Measurements from ENCODE around the gene XYLT1.

XYLT1 gene

GRCh38 chr16:17276010-17276530 is 194.7 kb downstream of the XYLT1 start:
- DNase-seq, result no peak

- peak; percentile 37 for DNase-seq
Measured at GRCh38 chr16:17275076-17276009, 195.4 kb downstream of the XYLT1 start.

- peak; percentile 74 for DNase-seq
Measured at GRCh38 chr16:17273142-17273561, 197.6 kb downstream of the XYLT1 start.

GRCh38 chr16:17272716-17273115 is 198.0 kb downstream of the XYLT1 start:
- no peak for DNase-seq

- no peak for DNase-seq
Measured at GRCh38 chr16:17271687-17272086, 199.1 kb downstream of the XYLT1 start.

- DNase-seq, result no peak
Measured at GRCh38 chr16:17270683-17271109, 200.1 kb downstream of the XYLT1 start.

- peak; percentile 28 for DNase-seq
Measured at GRCh38 chr16:17270111-17270510, 200.6 kb downstream of the XYLT1 start.

GRCh38 chr16:17269439-17269838 is 201.3 kb downstream of the XYLT1 start:
- DNase-seq, result no peak

GRCh38 chr16:17266608-17267313 is 204.0 kb downstream of the XYLT1 start:
- no peak for DNase-seq

- DNase-seq, result no peak
Measured at GRCh38 chr16:17265154-17265553, 205.6 kb downstream of the XYLT1 start.

- DNase-seq, result no peak
Measured at GRCh38 chr16:17261197-17261858, 209.4 kb downstream of the XYLT1 start.

- DNase-seq, result no peak
Measured at GRCh38 chr16:17260276-17260849, 210.4 kb downstream of the XYLT1 start.

- no peak for DNase-seq
Measured at GRCh38 chr16:17259751-17260270, 210.9 kb downstream of the XYLT1 start.

- DNase-seq, result no peak
Measured at GRCh38 chr16:17258848-17259713, 211.7 kb downstream of the XYLT1 start.

- DNase-seq, result no peak
Measured at GRCh38 chr16:17258077-17258599, 212.6 kb downstream of the XYLT1 start.

- DNase-seq, result no peak
Measured at GRCh38 chr16:17257426-17258023, 213.2 kb downstream of the XYLT1 start.

GRCh38 chr16:17252701-17253100 is 218.1 kb downstream of the XYLT1 start:
- DNase-seq, result no peak

- DNase-seq, result no peak
Measured at GRCh38 chr16:17252064-17252463, 218.7 kb downstream of the XYLT1 start.

GRCh38 chr16:17251496-17251895 is 219.3 kb downstream of the XYLT1 start:
- no peak for DNase-seq

GRCh38 chr16:17246974-17247732 is 223.6 kb downstream of the XYLT1 start:
- no peak for DNase-seq

Measured in hematopoietic multipotent progenitor cell treated with erythropoietin and hydrocortisone succinate and interleukin-3 and kit ligand, for 4 days (in vitro differentiated cells).